Fibroblast of skin of left biceps (primary cell): ENCODE data around the gene MGAT4C.

Source experiments
- DNase-seq, 2 experiments: peaks; one replicate each; pipeline ENCODE4 v3.0.0-alpha.2; 2013; ENCODE audit warnings: low read depth in 2 of 2

MGAT4C gene

DNA sequence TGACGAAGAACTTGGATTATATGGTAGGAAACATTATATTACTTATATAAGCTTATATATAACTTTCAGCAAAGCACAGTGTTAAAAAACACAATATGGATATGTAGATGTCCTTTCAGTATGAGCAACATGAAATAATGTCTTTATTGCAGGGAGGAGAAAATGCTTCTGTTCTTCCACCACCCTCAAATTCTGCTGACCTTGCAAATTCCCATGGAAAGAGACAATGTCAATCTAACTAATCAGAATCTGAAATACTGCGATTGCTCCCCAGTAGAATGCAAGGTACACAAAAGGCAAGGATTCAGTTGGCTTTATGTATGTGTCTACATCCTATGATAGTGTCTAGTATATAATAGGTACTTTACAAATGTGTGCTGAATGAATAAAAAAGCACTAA, 26.4 kb downstream of the MGAT4C start:
- no peak for DNase-seq

DNA sequence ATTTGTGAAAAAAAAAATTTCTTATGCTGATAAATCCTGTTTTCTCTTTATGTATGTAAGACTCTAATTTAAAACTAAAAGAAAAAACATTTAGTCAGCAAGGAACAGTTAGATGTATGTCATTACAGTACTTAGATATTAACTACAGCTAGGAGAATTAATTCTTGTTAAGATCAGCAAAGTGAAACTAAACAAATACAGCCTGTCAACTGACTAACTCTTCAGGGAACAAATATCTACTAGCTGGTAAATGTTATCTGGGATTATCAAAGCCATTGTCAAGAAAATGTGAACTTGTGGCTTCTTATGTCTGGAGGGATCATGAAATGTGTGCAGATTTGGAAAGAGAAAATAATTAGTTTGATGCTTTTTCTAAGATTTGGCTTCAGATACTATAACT, 27.5 kb downstream of the MGAT4C start:
- no peak for DNase-seq

DNA sequence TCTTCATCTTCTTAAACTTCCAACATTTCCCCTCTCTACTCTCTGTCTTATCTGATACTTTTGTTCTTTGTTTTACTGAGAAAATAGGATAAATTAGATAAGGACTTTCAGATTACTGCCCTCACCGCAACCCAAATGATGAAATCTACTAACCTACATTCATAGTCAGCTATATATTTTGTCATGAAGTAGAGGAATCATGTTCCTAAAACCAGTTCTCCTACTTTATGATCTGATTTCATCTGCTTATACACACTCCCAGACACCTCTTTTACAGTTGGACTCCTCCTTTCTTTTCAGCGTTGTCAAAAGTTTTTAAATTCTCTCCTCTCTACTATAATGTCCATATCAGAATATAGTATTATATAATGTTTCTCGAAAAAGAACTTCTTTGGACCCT, 29.7 kb downstream of the MGAT4C start:
- DNase-seq = no peak

DNA sequence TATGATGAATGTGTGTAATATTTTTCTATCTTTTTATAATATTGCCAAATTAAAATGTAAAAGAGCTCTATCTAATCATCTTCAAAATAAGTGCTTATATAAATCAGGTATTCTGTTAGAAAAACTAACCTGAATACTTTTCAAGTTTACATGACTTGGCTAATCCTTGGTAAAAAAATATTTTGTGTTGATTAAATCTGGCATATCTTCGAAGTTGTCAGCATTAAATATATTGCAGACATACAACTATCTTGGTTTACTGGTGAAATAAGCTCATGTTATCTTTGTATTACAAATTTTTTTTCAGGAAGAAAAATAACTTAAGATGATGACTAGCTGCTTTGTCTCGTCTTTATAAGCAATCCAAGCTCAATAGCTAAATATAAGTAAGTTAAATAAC, 39.6 kb downstream of the MGAT4C start:
- DNase-seq = no peak

DNA sequence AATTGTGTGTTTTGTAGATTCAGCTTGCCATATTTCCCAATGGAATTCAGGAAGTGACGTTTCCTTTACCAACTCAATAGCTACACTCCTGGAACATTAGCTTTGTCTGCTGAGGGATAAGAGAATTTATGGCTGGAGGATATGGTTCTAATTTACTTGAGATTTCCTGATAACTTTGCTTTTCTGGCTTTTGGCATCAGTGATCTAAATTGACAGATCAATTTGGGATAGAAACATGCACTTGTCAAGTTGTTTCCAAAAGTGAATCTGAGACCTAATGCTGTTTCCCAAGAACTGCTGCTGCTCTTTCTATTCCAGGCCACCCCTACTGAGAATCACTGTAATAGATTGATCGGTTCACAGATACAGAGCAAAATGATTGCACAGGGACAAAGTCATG, 43.2 kb downstream of the MGAT4C start:
- no peak for DNase-seq

DNA sequence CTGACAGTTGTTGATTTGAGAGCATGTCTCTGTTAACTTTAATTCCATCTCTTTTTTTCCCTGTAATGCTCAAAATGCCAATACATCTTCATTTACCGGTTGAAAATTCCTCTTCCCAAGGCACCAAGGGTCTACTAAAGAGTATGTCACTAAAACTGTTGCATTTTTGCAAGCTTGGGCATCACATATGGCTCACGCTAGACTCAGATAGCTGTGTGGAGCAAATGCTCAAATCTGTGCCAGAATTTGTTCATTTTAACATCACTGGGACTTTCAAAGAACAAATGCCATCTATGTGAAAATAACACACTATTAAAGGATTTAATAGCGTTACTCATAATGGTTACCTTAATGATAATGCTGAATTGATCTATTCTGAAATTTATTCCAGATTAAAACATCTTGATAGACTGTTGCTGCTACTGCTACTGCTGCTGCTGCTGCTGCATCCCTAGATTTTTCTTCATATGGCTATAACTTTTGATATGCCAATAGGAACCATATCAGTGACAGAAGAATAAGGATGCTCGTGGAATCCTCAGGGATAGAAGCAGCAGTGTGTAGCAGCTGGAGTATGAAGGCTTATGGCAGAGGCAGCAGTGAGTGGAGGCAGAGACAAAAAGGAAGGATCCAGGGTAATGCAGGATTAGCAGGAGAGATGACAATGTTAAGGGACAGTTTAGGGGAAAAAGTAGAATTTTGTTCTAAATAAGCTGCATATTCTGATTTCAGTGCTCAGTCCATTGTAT, 57.3 kb downstream of the MGAT4C start:
- DNase-seq = no peak

DNA sequence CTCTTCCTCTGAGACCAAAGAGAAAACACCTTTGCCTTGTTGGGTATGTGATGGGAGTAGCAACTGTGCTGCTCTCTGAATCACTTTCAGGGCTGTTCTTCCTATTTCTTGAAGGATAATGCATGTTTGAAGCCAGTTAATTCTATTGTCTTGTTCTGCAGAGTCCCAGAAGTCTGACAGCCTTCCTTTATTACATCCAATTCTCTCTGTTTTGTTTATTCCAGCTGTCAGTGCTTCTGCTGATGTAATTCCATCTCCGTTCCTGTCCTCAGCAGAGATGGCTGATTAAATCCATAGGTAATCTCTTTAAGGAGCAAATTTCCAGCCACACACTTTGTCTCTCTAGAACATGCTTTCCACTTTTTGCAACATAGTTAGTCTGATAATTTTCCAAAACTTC, 59.7 kb downstream of the MGAT4C start:
- no peak for DNase-seq

DNA sequence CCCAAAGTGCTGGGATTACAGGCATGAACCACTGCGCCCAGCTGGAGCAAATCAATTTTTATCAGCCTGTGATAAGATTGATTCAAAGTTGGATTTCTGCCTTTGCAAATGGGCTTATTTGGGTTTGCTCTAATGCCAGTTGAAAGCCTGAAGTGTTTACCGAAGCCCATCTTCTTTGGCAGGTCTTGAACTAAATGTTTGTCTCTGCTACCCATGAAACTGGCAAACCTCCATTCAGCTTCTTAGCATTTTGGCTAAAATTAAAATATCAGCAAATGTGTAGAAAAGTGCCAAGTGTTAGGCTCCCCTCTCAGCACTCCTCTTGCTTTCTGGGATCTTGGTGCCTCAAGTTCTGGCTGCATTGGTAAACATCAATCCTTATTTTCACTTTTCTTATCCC, 61.5 kb downstream of the MGAT4C start:
- DNase-seq = no peak

DNA sequence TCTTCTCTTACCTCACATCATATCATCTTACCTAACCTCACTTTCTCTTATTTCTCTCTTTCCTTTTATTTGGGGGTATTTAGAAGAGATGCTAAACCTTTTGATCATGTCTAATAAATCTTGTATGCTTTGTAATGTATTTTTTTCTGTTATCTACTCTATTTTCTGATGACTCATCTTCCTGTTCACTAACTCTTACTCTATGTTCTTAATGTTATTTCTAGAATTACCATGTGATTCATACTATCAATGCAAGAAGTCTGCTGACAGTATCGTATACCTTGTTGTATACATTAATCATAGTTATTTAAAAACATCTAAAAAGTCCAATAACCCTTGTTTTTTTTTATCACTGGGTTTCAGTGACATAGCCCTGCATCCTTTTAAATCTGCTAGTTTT, 62.3 kb downstream of the MGAT4C start:
- DNase-seq = no peak

DNA sequence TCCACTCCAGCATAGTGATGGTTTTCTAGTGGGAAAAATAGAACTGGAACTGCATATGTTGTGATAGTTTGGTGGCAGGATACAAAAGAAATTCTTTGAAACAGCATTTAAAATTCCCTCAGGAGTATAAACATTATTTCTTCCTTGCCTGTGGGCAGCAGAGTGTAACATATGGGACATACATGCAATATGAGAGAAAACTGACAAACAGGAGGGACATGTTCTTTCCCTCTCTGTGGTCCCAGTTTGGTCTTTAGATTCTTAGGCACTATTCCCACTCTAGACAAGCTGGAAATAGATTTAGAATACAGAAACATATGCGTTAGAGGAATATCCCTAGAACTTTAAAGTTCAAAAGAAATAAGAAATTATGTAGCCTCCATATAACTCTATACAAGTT, 68.0 kb downstream of the MGAT4C start:
- DNase-seq = no peak

DNA sequence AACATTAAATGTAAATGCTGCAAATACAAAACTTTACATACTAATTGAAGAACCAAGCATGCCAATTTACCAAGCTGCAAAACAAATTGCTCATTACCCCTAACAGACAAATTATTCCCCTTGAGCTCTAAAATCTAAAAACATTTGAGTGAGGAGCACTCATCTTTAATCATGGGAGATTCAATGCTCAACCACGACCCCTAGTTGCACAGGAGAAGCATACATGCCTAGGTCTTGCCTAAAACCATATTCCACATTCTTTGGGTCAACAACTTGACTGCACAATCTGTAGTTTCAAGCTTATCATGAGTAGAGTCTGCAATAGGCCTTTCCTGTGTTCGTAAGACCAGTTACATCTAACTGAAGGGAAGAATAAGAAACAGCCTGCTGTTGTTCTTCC, 69.7 kb downstream of the MGAT4C start:
- no peak for DNase-seq

DNA sequence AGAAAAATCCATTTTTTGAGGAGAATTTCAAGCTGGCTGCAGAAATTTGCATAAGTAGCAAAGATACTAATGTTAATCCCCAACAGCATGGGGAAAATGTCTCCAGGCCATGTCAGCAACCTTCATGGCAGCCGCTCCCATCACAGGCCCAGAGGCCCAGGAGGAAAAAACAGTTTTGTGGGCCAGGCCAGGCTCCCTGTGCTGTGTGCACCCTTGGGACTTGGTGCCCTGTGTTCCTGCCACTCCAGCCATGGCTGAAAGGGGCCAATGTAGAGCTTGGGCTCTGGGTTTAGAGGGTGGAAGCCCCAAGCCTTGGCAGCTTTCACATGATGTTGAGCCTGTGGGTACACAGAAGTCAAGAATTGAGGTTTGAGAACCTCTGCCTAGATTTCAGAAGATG, 76.3 kb downstream of the MGAT4C start:
- no peak for DNase-seq

DNA sequence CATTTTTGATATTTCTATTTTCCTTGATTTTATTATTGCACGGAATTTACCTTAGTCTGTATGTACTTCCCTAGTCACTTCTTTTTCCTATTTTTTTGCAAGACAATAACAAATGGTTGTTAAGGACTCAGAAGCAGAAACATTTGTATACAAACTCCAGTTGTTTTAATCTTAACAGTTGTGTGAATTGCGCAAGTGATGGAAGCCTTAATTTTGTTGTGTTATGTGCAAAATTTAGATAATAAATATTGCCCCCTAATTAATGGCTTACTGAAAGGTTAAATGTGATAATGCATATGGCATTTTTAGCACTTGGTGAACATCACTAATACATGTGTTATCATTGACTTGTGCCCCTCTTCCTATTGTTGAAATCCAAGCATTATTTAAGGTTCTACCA, 82.0 kb downstream of the MGAT4C start:
- no peak for DNase-seq

DNA sequence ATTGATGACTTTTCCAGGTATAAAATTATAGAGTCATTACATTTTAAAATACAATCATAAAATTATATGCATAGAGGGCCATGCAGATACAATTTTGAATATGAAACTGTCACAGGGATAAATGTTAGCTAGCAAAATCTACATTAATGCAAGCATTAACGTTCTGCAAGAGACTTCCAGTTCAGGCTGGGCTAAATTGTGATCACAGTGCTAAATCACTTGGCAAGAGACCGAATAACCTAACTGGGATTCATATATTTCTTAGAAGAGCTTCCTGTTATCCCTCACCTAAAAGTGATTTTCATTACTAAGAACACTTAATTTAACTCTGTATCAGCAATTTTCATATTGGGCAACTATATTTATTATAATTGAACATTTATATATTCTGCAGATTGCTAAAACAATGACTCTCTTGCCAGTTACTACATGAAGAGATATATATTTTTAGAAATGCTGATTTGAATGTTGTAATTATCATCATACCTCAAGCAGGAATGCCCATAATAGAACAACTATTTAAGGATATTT, 83.2 kb downstream of the MGAT4C start:
- no peak for DNase-seq

DNA sequence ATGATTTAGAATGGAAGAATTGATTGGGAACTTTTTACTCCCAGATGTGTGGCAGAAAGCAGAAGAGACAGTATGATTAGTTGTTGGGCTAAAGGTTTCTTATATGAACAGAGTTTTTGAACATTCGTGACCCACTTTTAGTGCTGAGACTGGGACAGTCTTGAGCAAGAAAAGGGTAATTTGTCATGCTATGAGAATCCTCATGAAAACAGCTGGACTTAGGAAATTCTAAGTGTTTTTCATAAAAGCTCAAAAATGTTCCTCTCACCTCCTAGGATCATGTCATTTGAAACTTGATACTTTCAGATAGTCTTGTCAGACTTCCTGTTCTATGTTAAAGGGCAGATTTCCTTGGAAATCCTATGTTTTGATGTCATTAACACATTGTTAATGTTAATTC, 86.1 kb downstream of the MGAT4C start:
- no peak for DNase-seq

DNA sequence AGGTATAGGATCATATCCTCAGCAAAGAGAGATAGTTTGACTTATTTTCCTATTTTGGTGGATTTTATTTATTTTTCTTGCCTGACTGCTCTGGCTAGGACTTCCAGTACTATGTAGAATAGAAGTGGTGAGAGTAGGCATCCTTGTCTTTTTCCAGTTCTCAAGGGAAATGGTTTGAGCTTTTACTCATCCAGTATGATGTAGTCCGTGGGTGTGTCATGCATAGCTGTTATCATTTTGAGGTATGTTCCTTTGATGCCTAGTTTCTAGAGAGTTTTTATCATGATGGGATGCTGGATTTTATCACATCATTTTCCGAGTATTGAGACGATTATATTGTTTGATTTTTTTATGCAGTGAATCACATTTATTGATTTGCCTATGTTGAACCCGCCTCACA, 97.2 kb downstream of the MGAT4C start:
- no peak for DNase-seq

DNA sequence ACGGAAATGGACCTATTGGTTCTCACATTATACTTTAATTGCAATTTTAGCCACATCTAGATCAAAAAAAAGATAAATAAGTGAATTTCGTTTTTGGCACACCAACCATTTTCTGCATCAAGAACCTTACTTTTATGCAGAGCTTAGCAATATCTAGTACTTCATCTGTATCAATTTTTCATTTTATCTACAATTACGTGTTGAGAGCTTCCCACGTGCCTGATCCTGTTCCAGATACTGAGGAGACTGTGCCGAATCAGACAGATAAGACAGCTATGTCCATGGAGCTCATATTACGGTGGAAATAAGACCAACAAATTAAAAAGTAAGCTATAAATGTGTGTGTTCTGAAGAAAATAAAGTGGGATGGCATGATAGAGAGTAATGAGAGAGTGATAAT, 101.6 kb downstream of the MGAT4C start:
- DNase-seq = no peak

DNA sequence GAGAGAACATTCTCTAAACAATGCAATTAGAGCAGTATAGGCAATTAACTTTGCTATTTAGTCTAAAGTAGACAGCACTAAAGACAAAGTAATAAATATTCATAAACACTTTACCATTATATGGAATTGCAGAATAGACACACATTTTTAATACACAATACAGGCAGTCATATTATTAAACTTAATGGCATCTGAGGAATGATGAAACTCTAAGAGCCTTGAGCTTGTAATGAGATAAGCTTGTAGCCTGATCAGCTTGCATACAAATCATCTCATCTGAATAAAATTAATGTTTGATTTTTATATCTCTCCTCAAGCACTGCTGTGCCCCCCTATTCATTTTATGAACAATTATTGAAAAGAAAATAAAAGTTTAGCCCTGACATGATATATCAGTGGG, 107.6 kb downstream of the MGAT4C start:
- DNase-seq = no peak

DNA sequence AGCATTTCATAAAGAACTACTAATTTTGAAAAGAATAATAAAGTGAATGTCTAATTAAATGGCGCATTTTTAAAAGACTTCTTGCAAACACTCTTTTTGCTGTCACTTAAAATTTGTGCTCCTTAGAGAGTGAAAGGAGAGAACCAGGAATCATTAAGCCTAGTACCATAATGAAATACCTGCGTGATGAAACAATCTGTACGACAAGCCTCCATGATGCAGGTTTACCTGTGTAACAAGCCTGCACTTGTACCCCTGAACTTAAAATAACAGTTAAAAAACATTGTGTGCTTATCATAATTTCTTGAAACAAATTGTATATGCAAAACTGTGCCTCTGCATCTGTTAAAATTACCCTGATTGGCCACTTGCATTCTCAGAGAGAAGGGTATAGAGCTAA, 108.1 kb downstream of the MGAT4C start:
- no peak for DNase-seq

DNA sequence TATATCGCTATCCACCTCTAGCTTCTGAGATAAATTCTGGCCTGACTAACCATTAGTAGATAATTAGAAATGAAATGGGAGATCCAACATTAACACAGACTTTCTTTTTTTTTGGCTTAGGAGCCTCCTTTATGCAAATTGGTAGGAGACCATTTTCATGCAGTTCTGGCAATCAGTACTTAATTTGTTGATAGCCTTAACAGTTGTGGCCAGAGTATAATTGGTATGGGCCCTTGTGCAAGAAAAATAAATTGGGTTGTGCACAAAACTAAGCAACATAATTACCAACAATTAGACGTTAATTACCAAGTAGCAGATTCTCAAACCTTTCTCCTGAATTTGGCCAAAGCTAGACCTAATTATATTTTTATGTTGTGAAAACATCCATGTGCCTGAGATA, 111.0 kb downstream of the MGAT4C start:
- DNase-seq = no peak

DNA sequence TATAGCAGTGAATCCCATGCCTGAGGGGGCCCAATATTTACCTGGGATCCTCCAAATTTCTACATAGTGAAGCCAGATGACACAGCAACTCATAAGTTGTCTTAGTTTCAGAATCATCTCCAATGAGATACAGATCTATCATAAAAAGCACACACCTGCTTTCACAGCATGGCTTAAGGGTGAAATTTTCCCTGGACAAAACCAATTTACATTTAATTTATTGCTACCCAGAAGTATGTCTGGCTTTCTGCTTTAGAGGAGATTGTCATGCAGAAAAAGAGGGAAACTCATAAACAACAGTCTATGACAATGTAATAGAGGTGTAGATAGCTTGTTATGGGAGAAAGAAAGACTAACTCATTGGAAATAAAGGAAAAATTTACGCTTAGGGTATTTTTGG, 113.0 kb downstream of the MGAT4C start:
- no peak for DNase-seq

DNA sequence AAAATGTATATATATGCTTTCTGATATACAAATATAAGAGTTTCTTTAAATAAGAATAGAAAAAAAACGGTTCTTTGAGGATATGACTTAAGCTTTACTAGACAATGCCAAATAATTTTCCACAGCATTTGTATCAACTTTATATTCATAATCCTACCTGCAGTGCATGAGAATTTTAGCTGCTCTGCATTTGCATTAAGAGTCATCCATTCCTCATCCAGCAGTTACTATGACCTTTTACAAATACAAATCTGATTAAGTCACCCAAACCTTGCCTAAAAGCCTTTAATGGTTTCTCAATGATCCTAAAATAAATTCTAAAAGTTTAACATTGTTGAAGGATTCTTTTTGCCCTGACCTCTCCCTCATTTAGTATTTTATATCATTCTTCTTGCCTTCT, 116.5 kb downstream of the MGAT4C start:
- no peak for DNase-seq

DNA sequence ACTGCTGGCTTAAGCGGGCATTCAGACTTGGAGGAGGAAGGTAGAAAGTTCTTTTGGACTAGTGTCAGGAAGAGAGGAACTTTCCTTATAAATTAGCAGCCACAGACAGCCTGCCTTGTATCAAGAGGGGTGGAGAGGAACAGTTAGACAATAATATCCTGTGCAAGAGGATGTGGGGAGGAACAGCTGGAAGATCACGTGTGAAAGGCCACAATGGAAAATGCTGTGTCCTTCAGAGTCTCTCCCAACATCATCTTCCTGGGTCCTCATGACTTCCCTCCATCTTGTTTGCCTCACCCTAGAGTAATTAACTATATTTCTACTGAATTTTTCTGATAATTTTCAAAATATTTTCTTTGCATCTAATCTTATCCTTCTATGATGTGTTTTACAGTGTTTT, 117.4 kb downstream of the MGAT4C start:
- DNase-seq = no peak

DNA sequence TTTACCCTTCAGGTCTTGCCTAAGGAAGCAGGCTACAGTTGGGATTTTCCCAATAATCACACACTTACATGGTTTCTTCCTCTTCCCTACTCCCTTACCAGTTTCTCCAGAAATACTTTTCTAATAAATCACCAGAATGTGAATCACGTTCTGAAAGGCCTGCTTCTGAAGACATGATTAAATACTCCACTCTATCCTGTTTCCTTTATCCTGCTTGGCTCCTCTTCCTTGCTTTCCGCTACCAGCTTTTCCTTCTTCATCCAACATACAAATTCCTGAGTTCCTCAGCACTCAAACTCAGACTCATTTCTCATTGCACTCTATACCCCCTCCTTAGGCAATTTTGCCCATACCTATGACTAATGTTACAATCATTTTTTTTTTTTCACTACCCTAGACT, 118.3 kb downstream of the MGAT4C start:
- peak; percentile 64 to 73 for DNase-seq
